NCI-H2171 treated with DMSO at 0.1 percent for 48 hours (cell line): ENCODE data around the gene XRCC1.
A peak's percentile ranks its signal among the peaks of the same experiment; 100 is the strongest.
"Not testable (repeated sequence)": the region's sequence is repeated elsewhere in the genome, so short reads cannot be mapped to it uniquely, and the experiment has no call there.

ENCODE experiments used
- DNase-seq: peaks from one replicate; lab custom pipeline; 2025; lab: John Stamatoyannopoulos, UW

XRCC1 gene

DNA sequence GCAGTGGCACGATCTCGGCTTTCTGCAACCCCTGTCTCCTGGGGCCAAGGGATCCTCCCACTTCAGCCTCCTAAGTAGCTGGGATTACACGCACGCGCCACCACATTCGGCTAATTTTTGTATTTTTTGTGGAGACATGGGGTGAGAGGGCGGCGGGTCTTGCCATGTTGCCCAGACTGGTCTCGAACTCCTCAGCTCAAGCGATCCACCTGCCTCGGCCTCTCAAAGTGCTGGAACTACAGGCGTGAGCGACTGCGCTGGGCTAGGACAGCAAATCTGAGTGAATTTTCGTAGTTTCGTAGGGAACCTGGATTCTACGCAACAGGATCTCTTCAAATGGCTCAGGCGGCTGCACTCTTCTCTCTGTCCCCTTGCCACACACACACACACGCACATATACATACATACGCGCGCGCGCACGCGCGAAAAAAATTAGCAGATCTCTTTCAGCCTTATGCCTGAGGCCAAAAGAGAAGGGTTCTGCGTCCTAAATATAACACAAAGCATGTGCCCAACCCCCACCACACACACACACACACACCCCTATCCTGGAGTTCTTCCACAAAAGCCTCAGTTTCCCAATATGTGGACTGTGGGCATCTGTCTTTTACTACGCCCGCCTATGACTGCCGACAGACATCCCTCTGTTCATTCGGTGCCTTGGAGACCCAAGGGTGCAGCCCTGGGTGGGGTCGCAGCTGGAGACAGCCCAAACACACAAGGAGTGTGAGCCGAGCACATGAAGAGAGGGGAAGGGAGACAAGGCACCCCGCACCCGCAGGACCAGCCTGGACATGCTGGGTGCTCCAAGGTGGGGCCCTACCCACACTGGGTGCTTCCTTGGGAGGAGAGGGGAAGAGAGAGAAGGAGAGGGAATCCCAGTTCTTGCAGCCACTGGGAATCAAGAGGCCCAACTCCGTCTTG, 890 bp upstream of the XRCC1 start:
- DNase-seq: no peak

DNA sequence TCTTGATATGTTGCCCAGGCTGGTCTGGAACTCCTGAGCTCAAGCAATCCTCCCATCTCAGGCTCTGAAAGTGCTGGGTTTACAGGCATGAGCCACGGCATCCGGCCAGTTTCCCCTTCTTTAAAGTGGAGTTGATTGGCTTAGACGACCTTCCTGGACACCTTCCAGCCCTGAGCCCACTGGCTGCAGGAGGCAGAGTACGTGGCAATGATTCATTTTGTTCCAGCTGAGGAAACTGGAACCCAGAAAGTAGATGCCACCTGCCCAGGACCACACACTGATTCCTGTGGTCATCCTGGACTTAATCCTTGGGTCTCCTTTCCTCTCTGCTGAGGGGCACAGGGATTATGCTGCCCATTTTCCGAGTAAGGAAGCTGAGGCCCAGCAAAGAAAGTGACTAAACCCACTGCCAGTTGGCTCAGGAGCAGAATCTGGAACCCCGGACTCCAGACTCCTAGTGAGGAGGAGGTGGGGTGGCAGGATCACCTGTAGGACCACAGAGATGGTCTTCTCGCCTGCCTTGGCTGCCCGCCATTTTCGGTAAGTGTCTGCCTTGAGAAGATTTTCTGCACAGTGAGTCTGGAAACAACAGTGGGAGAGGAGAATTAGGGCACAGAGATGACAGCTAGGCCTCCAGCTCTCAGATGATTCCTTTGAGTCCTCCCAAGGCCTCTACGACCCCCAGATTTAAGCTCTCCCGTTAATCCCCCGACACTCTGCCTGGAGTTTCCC, 737 bp downstream of the XRCC1 start:
- no peak for DNase-seq

DNA sequence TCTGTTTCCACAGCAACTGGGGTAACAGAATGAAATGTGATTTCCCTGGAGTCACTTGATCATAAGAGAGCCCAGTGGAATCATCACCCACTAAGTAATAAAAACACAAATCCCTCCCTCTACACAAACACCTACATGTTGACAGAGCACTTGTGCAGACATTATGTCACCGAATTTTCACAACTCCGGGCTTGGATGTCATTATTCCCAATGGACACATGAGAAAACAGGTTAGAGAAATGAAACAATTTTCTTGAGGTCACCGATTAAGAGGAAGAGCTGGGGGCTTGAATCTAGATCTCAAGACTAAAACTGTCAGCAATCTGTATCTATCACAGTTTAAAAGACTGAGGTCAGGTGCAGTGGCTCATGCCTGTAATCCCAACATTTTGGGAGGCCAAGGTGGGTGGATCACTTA, 3.1 kb downstream of the XRCC1 start:
- DNase-seq: no peak

DNA sequence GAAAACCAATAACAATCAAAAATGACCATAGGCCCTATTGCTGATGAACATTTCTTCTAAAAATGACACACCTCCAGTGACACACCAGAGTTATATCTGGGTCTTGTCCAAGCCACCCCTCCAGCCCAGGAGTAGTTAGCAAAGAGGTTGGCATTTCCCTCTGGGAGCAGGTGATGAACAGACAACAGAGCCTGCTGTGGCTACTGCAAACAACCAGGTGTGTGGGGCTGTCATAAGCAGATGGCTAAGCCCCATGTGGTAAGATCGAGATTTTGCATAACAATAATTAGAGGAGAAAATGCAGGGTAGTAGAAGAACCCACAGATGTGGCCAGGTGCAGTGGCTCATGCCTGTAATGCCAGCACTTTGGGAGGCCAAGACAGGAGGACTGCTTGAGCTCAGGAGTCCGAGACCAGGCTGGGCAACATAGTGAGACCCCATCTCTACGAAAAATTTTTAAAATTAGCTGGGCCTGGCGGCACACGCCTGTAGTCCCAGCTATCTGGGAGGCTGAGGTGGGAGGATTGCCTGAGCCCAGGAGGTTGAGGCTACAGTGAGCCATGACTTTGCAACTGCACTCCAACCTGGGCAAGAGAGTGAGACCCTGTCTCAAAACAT, 5.0 kb downstream of the XRCC1 start:
- peak; percentile 96 for DNase-seq

DNA sequence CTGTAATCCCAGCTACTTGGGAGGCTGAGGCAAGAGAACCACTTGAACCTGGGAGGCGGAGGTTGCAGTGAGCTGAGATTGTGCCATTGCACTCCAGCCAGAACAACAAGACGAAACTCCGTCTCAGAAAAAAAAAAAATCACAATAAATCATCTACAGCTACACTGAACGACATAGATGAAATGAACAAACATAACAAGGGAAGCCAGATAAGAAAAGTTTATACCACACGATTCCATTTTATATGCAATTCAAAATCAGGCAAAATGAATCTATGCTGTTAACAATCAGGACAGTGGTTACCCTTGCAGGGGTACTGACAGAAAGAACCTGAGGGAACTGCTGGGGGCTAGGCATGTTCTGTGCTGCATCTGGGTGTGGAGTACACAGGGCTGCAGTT, 5.7 kb downstream of the XRCC1 start:
- DNase-seq: no peak

GRCh38 chr19:43564800-43565199, 10.5 kb downstream of the XRCC1 start:
- peak; percentile 53 for DNase-seq

DNA sequence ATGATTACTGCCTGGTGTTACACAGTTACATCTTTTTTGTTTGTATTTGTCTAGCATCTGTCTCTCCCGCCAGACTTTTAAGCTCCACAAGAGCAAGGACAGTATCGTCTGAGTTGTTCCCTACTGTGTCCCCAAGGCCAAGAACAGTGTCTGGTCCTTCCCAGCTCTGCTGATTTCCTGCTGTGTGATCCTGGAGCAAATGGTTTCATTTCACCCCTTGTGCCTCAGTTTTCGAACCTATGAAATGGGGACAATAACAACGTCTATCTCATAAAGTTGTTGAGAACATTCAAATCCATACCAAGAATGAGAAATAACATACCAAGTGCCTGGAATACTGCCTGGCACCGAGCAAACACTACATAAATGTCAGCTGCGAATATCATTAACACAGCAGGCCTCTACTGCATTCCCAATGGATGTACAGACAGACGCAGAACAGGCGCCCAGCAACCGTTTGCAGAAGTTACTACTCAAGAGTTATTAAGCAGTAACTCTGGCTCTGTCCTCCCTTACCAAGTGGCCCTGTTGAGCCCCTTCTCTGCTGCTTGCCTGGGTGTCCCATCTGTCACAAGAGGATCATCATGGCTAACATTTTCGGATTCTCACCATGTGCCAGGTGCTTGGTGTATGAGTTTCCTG, 11.4 kb downstream of the XRCC1 start:
- DNase-seq: no peak

GRCh38 chr19:43562698-43563241, 12.6 kb downstream of the XRCC1 start:
- peak; percentile 14 for DNase-seq

DNA sequence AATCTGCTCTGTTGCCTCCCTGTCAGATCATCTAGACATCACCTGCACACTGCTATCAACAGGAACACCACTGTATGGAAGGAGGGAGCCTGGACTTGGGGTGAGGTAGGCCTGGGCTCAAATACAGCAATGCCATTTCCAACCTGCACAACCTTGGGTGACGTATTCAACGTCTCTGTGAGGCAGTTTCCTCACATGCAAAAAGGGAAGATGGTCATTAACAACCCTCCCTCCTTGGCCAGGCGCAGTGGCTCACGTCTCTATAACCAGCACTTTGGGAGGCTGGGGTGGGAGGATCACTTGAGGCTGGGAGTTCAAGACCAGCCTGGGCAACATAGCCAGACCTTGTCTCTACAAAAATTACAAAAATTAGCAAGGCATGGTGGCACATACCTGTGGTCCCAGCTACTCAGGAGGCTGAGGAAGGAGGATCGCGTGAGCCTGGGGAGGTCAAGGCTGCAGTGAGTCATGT, 13.1 kb downstream of the XRCC1 start:
- DNase-seq: no peak

DNA sequence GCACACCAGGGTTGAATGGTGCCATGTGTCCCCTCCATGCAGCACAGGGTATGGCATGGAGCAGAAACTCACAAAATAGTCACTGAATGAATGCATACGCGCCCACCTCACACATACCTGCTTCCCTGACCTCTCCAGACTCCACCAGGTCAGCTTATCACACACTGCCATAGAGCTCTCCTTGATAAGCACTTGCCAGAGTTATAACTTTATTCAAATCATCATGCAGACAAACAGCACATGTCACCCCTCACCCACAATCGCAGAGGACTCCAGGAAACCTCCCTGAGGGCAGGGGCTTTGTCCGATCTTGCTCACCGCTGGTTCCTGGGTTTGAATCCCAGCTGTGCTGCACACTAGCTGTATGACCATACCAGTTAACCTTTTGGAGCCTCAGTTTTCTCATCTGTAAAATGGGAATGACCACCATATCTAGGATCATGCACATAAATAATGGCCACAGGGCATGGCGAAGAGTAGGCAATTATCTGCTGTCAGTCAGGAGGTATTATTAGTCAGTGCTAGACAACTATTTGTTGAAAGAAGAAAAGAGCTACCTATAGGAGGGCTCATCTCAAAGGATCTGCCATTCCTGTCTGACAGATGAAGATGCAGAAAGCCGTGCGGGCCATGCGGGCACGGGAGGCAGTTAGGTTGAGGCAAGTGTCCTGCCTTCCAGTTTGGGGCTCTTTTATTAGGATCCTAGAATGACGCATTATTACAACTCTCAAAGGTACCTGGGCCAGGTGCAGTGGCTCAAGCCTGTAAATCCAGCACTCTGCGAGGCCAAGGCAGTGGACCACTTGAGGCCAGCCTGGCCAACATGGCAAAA, 14.0 kb downstream of the XRCC1 start:
- DNase-seq: no peak

DNA sequence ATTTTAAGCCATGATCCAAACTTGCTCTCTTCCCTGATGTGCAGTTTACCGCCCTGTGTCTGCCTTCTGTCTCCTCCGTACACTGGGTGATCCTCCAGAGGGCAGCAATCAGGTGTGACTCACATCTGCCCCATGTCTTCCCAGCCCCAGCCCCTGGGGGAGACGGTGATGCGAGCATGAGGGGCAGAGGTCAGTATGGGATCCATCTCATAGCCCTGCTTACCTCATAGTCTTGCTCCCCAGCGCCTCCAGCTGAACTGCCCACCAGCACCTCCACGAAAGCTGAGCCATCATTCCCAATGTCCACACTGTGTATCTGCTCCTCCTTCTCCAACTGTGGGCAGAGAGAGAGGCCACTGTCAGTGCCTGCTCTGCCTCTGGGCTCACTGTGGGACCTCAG, 14.6 kb downstream of the XRCC1 start:
- DNase-seq: no peak

DNA sequence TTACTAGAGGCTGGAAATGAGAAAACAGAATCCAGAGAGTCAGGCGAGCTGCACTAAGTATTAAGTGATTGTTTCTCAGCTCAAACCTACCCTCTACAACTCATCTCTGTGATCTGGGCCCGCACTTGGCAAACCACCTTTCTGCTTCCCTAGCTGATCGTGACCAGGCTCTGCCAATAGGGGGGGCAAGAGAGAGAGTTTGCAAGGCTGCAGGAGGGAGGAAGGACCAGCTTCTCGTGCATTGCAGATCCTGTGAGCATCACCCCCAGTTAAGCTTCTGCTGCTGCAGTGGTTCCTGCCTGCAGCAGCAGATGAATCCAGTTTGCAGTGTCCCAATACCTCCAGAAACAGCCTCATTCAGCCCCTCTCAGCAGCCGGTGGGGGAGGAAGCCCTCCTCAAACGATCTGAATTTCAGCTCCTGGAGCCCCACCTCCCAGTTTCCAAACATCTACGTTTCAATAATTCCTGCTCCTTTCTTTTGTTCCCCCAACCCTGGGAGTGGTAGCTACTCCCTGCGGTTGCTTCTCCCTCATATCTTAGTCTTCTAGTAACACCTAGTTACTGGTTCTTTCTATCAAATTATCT, 20.0 kb downstream of the XRCC1 start:
- DNase-seq: peak; percentile 41

- DNase-seq: no peak
Observed at GRCh38 chr19:43554317-43554895, 20.9 kb downstream of the XRCC1 start.

GRCh38 chr19:43553656-43554055, 21.7 kb downstream of the XRCC1 start:
- no peak for DNase-seq

GRCh38 chr19:43552616-43553015, 22.7 kb downstream of the XRCC1 start:
- DNase-seq: peak; percentile 83

DNA sequence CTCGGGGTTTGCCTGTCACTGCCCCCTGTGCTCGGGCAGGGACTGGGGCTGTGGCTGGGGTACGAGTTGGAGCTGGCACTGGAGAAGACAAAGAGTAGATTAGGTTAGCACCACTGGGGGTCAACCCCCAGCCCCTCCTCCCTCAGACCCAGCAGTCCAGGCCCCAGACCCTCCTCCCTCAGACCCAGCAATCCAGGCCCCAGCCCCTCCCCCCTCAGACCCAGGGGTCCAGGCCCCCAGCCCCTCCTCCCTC, 23.2 kb downstream of the XRCC1 start:
- DNase-seq: no peak

- no peak for DNase-seq
Observed at GRCh38 chr19:43551399-43552197, 23.7 kb downstream of the XRCC1 start.

DNA sequence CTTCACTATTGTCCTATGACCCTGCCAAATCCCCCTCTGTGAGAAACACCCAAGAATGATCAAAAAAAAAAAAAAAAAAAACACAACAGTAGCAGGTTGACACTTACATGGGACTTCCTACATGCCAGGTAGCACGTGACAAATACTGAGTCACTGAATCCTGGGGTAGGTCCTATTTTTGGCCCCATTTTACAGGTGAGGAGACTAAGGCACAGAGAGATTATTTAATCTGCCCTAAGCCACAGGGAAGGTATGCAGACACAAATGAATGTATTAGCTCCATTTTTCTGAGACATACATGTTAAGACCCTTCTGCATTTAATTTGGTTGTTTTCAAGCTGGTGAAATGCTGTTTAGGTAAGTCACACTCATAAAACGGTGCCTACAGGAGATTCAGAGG, 26.6 kb downstream of the XRCC1 start:
- no peak for DNase-seq

- DNase-seq: not testable (repeated sequence)
Observed at GRCh38 chr19:43547926-43548325, 27.4 kb downstream of the XRCC1 start.

GRCh38 chr19:43546581-43546980, 28.7 kb downstream of the XRCC1 start:
- DNase-seq: no peak
